Activated naive CD8-positive, alpha-beta T cell treated with anti-CD3 and anti-CD28 coated beads for 36 hours (primary cell): ENCODE measurements around the gene CFAP77. TPM values are rescaled to one million over a fixed set of nuclear protein-coding genes. Genes with fewer than 3 reads are reported as not detected.
"Not testable (repeated sequence)": the region's sequence is repeated elsewhere in the genome, so short reads cannot be mapped to it uniquely, and the experiment has no call there.

Experiments
- DNase-seq: peaks from one replicate; pipeline ENCODE4 v3.0.0; 2021
- H3K27ac Mint-ChIP-seq: one replicate; pipeline ENCODE4 v1.8.0; 2022; ENCODE audit warnings: mild to moderate bottlenecking, moderate library complexity, mixed read lengths
- H3K27me3 Mint-ChIP-seq: one replicate; pipeline ENCODE4 v1.8.0; 2022; ENCODE audit warnings: mild to moderate bottlenecking, mixed read lengths
- H3K36me3 Mint-ChIP-seq: one replicate; pipeline ENCODE4 v1.8.0; 2021; ENCODE audit warnings: mild to moderate bottlenecking, mixed read lengths
- H3K4me1 Mint-ChIP-seq: one replicate; pipeline ENCODE4 v1.8.0; 2021; ENCODE audit warnings: mixed read lengths
- H3K4me3 Mint-ChIP-seq: one replicate; pipeline ENCODE4 v1.8.0; 2022; ENCODE audit warnings: mild to moderate bottlenecking, moderate library complexity, mixed read lengths
- H3K9me3 Mint-ChIP-seq: one replicate; pipeline ENCODE4 v1.8.0; 2022; ENCODE audit warnings: mixed read lengths
- total RNA-seq, 2 experiments: library from RNA; stranded (reverse); gene quantifications; one replicate each; pipeline ENCODE4 v1.2.3, GENCODE V29; 2021

CFAP77 gene
- not detected for total RNA-seq

- Mint-ChIP-seq H3K9me3 (no peaks in the 10 kb centered on the region), H3K36me3 (peaks cover 12% of the 10 kb centered on the region), H3K27ac (peak within 1 kb of the TSS; percentile 20), H3K4me3 (peak within 1 kb of the TSS; percentile 59), H3K27me3 (peaks cover 48% of the 10 kb centered on the region), H3K4me1 (peaks cover 39% of the 10 kb centered on the region)
- peak; percentile 34 for DNase-seq
Observed at GRCh38 chr9:132409828-132410528, at the start of gene CFAP77. Gene CFAP77 (plus strand): TSS chr9:132410211. CDS start chr9:132410272, 61 bp downstream.

DNA sequence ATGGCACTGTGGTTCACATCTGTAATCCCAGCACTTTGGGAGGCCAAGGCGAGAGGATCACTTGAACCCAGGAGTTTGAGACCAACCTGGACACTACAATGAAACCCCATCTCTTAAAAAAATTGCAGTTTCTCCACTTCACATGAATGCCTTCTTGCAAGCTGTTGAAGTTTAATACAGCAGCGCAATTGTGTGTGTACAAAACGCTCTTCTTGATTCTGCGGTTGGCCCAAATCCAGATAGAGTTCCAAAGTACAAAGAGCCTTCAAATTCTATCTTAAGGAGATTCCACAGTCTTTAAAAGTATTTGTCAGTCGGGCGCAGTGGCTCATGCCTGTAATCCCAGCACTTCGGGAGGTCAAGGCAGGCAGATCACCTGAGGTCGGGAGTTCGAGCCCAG, 45.9 kb upstream of the CFAP77 start:
- DNase-seq: no peak
- Mint-ChIP-seq H3K9me3 (no peaks in the 10 kb centered on the region), H3K27me3 (no peaks in the 10 kb centered on the region), H3K4me3 (no peak overlapping the region), H3K4me1 (no peaks in the 10 kb centered on the region), H3K27ac (no peak overlapping the region), H3K36me3 (no peaks in the 10 kb centered on the region)

GRCh38 chr9:132365986-132366385, 44.0 kb upstream of the CFAP77 start:
- no peaks in the 10 kb centered on the region for H3K27me3 Mint-ChIP-seq
- no peaks in the 10 kb centered on the region for H3K9me3 Mint-ChIP-seq
- H3K27ac Mint-ChIP-seq: no peak overlapping the region
- H3K36me3 Mint-ChIP-seq: no peaks in the 10 kb centered on the region
- no peak for DNase-seq
- H3K4me3 Mint-ChIP-seq: no peak overlapping the region
- no peaks in the 10 kb centered on the region for H3K4me1 Mint-ChIP-seq

DNA sequence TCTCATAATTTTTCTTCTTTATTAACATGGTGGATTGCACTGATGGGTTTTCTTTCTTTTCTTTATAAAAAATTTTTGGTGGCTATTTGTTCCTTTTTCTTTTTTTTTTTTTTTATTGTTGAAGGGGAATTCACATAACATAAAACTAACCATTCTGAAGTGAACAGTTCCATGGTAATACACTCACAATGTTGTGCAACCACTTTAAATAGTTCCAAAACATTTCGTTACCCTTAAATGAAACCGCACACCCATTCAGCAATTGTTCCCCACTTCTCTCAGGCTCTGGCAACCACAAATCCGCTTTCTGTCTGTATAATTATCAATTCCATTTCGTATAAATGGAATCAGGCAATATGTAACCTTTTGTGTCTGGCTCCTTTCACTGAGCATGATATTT, 43.5 kb upstream of the CFAP77 start:
- no peak overlapping the region for H3K27ac Mint-ChIP-seq
- H3K9me3 Mint-ChIP-seq: no peaks in the 10 kb centered on the region
- no peaks in the 10 kb centered on the region for H3K27me3 Mint-ChIP-seq
- no peak overlapping the region for H3K4me3 Mint-ChIP-seq
- no peaks in the 10 kb centered on the region for H3K36me3 Mint-ChIP-seq
- DNase-seq: no peak
- no peaks in the 10 kb centered on the region for H3K4me1 Mint-ChIP-seq

DNA sequence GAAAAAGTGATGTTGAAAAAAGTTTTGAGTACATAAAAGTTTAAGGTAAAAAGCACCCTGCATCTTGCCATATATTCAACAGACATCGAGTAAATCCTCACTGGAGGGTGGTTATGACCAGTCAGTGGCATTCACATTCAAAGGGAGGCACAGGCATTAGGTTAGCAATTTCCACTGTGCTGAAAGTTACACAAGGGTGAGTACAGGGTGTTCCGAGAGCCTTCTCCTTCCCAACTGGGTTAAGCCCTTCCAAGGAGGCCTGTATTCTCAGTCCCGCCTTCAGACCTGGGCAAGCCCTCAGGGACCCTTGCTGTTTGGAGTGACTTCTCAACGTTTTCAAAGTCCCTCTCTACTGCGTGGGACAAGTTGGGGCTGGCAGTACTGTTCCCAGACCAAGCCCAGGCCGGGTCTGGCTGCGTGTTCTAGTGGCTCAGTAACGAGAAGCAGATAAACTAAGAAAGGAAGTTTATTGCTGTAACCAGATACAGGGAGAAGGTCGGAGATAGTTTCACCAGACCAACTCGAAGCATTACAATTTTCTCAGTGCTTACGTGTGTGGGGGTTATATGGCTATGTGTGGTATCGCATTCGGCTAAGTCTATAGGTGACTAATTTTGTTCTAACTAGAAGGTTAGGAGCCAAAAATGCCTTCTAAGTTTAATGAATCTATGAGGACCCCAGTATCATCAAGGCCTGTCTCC, 42.2 kb upstream of the CFAP77 start:
- H3K4me1 Mint-ChIP-seq: peaks cover 5% of the 10 kb centered on the region
- H3K27me3 Mint-ChIP-seq: no peaks in the 10 kb centered on the region
- no peak overlapping the region for H3K4me3 Mint-ChIP-seq
- no peak for DNase-seq
- H3K9me3 Mint-ChIP-seq: no peaks in the 10 kb centered on the region
- peaks cover 5% of the 10 kb centered on the region for H3K36me3 Mint-ChIP-seq
- no peak overlapping the region for H3K27ac Mint-ChIP-seq

GRCh38 chr9:132369421-132369820, 40.6 kb upstream of the CFAP77 start:
- DNase-seq: no peak
- H3K4me1 Mint-ChIP-seq: peaks cover 14% of the 10 kb centered on the region
- H3K4me3 Mint-ChIP-seq: no peak overlapping the region
- H3K9me3 Mint-ChIP-seq: no peaks in the 10 kb centered on the region
- no peaks in the 10 kb centered on the region for H3K27me3 Mint-ChIP-seq
- H3K36me3 Mint-ChIP-seq: peaks cover 13% of the 10 kb centered on the region
- no peak overlapping the region for H3K27ac Mint-ChIP-seq

GRCh38 chr9:132370592-132370991, 39.4 kb upstream of the CFAP77 start:
- Mint-ChIP-seq H3K4me3 (no peak overlapping the region), H3K36me3 (peaks cover 20% of the 10 kb centered on the region), H3K27ac (no peak overlapping the region), H3K4me1 (peaks cover 14% of the 10 kb centered on the region), H3K9me3 (no peaks in the 10 kb centered on the region), H3K27me3 (no peaks in the 10 kb centered on the region)
- no peak for DNase-seq

GRCh38 chr9:132372177-132373095, 37.6 kb upstream of the CFAP77 start:
- Mint-ChIP-seq H3K27me3 (no peaks in the 10 kb centered on the region), H3K9me3 (no peaks in the 10 kb centered on the region), H3K27ac (peak overlapping the region; percentile 40), H3K4me1 (peaks cover 14% of the 10 kb centered on the region), H3K4me3 (no peak overlapping the region), H3K36me3 (peaks cover 24% of the 10 kb centered on the region)
- no peak for DNase-seq

DNA sequence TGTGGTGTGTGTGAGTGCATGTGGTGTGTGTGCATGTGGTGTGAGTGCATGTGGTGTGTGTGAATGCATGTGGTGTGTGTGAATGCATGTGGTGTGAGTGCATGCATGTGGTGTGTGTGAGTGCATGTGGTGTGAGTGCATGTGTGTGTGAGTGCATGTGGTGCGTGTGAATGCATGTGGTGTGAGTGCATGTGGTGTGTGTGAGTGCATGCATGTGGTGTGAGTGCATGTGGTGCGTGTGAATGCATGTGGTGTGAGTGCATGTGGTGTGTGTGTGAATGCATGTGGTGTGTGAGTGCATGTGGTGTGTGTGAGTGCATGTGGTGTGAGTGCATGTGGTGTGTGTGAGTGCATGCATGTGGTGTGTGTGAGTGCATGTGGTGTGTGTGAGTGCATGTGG, 32.2 kb upstream of the CFAP77 start:
- not testable (repeated sequence) for H3K9me3 Mint-ChIP-seq, H3K27me3 Mint-ChIP-seq, DNase-seq, H3K4me3 Mint-ChIP-seq, H3K27ac Mint-ChIP-seq
- H3K4me1 Mint-ChIP-seq: peaks cover 17% of the 10 kb centered on the region
- H3K36me3 Mint-ChIP-seq: peaks cover 28% of the 10 kb centered on the region

- not testable (repeated sequence) for H3K27me3 Mint-ChIP-seq, DNase-seq, H3K27ac Mint-ChIP-seq, H3K9me3 Mint-ChIP-seq, H3K4me3 Mint-ChIP-seq
- peaks cover 29% of the 10 kb centered on the region for H3K36me3 Mint-ChIP-seq
- H3K4me1 Mint-ChIP-seq: peaks cover 18% of the 10 kb centered on the region
Observed at GRCh38 chr9:132378416-132378815, 31.6 kb upstream of the CFAP77 start.

DNA sequence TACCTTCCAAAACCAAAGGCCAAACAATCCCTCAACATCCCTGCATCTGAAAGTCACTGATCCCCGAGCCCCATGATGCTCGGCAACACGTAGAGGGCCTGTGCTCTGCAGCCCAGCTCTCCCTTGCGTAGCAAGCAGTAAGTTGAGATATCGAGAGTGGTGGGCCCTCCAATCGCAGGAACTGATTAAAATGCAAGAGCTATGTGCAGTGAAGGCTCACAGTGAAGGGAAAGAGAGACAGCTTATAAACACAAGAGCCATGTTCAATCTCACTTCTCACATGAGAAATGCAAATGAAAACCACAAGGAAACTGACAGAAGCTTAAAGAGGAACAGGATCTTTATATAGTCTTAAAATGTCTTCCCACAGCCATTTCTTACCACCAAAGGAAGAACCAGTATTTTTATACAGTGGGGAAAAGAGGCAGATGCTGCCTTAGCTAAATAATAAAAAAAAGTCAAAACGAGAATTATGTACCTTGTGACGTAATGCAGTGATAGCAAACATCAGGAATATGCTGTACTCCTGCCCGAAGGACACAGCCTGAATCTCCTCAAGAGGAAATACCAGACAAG, 28.0 kb upstream of the CFAP77 start:
- Mint-ChIP-seq H3K27me3 (no peaks in the 10 kb centered on the region), H3K36me3 (peaks cover 28% of the 10 kb centered on the region), H3K9me3 (no peaks in the 10 kb centered on the region), H3K27ac (peak overlapping the region; percentile 55), H3K4me1 (peaks cover 32% of the 10 kb centered on the region), H3K4me3 (no peak overlapping the region)
- no peak for DNase-seq

- H3K27me3 Mint-ChIP-seq: no peaks in the 10 kb centered on the region
- H3K4me3 Mint-ChIP-seq: no peak overlapping the region
- DNase-seq: no peak
- H3K36me3 Mint-ChIP-seq: peaks cover 31% of the 10 kb centered on the region
- H3K27ac Mint-ChIP-seq: peak overlapping the region; percentile 57
- peaks cover 32% of the 10 kb centered on the region for H3K4me1 Mint-ChIP-seq
- H3K9me3 Mint-ChIP-seq: no peaks in the 10 kb centered on the region
Observed at GRCh38 chr9:132383462-132383883, 26.5 kb upstream of the CFAP77 start.

DNA sequence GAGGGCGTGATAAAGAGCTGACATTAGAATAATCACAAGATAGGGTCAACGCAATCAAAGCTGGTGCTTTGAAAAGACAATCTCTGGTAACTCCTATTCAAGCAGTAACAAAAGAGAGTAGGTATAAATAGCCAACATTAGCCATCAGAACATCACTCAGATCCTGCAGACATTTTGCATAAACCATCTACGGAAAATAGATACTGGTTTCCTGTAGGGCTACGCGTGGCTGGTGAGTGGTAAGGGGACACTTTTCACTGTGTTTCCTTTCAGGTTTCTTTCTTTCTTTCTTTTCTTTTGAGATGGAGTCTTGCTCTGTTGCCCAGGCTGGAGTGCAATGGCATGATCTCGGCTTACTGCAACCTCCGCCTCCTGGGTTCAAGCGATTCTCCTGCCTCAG, 25.6 kb upstream of the CFAP77 start:
- no peak for DNase-seq
- Mint-ChIP-seq H3K4me3 (no peak overlapping the region), H3K27me3 (no peaks in the 10 kb centered on the region), H3K27ac (peak overlapping the region; percentile 73), H3K36me3 (peaks cover 31% of the 10 kb centered on the region), H3K9me3 (no peaks in the 10 kb centered on the region), H3K4me1 (peaks cover 32% of the 10 kb centered on the region)

- Mint-ChIP-seq H3K9me3 (no peaks in the 10 kb centered on the region), H3K27me3 (no peaks in the 10 kb centered on the region), H3K4me1 (peaks cover 28% of the 10 kb centered on the region), H3K36me3 (peaks cover 28% of the 10 kb centered on the region), H3K27ac (no peak overlapping the region), H3K4me3 (no peak overlapping the region)
- DNase-seq: no peak
Observed at GRCh38 chr9:132387133-132387532, 22.9 kb upstream of the CFAP77 start.

GRCh38 chr9:132390966-132391365, 19.0 kb upstream of the CFAP77 start:
- H3K27ac Mint-ChIP-seq: no peak overlapping the region

More at GRCh38 chr9:132390966-132391365, 19.0 kb upstream of the CFAP77 start:
- Mint-ChIP-seq H3K27me3 (no peaks in the 10 kb centered on the region), H3K4me3 (no peak overlapping the region), H3K9me3 (no peaks in the 10 kb centered on the region), H3K4me1 (no peaks in the 10 kb centered on the region), H3K36me3 (peaks cover 12% of the 10 kb centered on the region)
- no peak for DNase-seq
